Esophagus squamous epithelium (tissue), 5 donors: ENCODE results near the gene TIAM2. TPM values are rescaled to one million over a fixed set of nuclear protein-coding genes. Genes with fewer than 3 reads are reported as not detected.
"Not testable (repeated sequence)": the region's sequence is repeated elsewhere in the genome, so short reads cannot be mapped to it uniquely, and the experiment has no call there.

Source experiments
- DNase-seq: peaks from one replicate; lab custom pipeline; 2025; lab: John Stamatoyannopoulos, UW
- H3K27ac ChIP-seq, 4 donors: fragments of 200-600 bp; sonication (generic); one replicate each; pipeline ENCODE4 v1.5.1; 2016 to 2019; ENCODE audit warnings: mild to moderate bottlenecking in 1 of 4
- H3K27me3 ChIP-seq, 4 donors: fragments of 200-600 bp; sonication (generic); 1 replicate in 3 of 4; 2 replicates in 1 of 4; pipeline versions ENCODE4 v1.5.1 to v1.6.0; 2017 to 2021; ENCODE audit warnings: antibody characterized with exemption in 1 of 4
- H3K36me3 ChIP-seq, 3 donors: fragments of 200-600 bp; sonication (generic); one replicate each; pipeline ENCODE4 v1.5.1; 2016 to 2019
- H3K4me1 ChIP-seq, 3 donors: fragments of 200-600 bp; sonication (generic); one replicate each; pipeline ENCODE4 v1.5.1; 2017 to 2019
- H3K4me3 ChIP-seq, 4 donors: fragments of 200-600 bp; sonication (generic); 1 replicate in 3 of 4; 2 replicates in 1 of 4; pipeline ENCODE4 v1.5.1; 2016 to 2019; ENCODE audit warnings: mild to moderate bottlenecking in 2 of 4, moderate library complexity in 1 of 4
- H3K9me3 ChIP-seq, 3 donors: fragments of 200-600 bp; sonication (generic); one replicate each; pipeline ENCODE4 v1.5.1; 2016 to 2019
- POLR2A ChIP-seq, 4 donors: fragments of 450-650 bp; IDR thresholded peaks; one replicate each; pipeline ENCODE4 v1.6.1; 2017; ENCODE audit warnings: antibody characterized with exemption in 4 of 4, mild to moderate bottlenecking in 4 of 4, moderate library complexity in 3 of 4
- WGBS, 2 donors: methylation state at CpG; one replicate each; pipeline ENCODE4 v1.1.5; 2018; 5-methylcytosine and 5-hydroxymethylcytosine counted together
- intact Hi-C: fragments of 100-400 bp; cut with DNase I; formaldehyde crosslinking; loops from one replicate; pipeline ENCODE4 v1.15.0; 2022
- total RNA-seq, 4 donors: library from RNA; depleted of rRNA; stranded (reverse); fragments of >200 nt; gene quantifications; one replicate each; pipeline ENCODE4 v1.1.0, GENCODE V29; 2016
- TF ChIP-seq, protein P1 (sequence below), 6 experiments: fragments of 450-650 bp in 4 of 6; fragments of 200-600 bp in 2 of 6; sonication (generic) in 2 of 6; IDR thresholded peaks; one replicate each; pipeline ENCODE4 v1.5.1; 2016 to 2019; ENCODE audit warnings: antibody characterized with exemption in 6 of 6, mild to moderate bottlenecking in 4 of 6, moderate library complexity in 4 of 6
- donor health status: DM: yes; HTN: yes; CAD: no.

TIAM2 gene
- total RNA-seq, 4 donors from 2014 or later = 2.3 to 10.3 (median 5.6) TPM

DNA sequence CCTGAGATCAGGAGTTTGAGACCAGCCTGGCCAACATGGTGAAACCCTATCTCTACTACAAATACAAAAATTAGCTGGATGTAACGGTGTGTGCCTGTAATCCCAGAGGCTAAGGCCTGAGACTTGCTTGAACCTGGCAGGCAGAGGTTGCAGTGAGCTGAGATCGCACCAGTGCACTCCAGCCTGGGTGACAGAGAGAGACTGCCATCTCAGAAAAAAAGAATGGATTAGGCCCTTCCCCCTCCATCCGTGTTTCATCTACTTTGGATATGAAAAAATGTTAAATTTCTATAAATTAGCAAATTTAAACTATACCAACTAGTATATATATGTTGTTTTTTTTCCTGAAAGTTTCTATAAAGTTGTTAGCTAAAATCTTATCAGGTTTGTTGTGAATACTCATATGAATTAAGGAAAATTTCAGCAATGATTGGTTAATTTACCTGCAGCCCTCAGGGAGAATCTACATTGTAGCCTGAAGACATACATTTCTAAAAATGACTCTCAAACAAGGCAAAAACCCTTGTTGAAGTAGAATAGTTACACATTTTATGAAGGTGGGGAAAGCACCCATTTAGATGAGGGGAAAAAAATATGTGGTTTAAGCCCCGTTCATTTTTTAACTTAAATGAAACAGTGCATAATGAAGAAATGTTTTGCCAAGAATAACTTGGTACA is 120.9 kb downstream of the TIAM2 start:
- DNase-seq = no peak
- Histone ChIP-seq H3K36me3 (no peaks in the 10 kb centered on the region), H3K27me3 (no peaks in the 10 kb centered on the region), H3K27ac (no peak overlapping the region), H3K4me3 (no peak overlapping the region), H3K9me3 (no peaks in the 10 kb centered on the region), H3K4me1 (no peaks in the 10 kb centered on the region)
- intact Hi-C loops = no loop called here
- TF ChIP-seq, protein P1, sequence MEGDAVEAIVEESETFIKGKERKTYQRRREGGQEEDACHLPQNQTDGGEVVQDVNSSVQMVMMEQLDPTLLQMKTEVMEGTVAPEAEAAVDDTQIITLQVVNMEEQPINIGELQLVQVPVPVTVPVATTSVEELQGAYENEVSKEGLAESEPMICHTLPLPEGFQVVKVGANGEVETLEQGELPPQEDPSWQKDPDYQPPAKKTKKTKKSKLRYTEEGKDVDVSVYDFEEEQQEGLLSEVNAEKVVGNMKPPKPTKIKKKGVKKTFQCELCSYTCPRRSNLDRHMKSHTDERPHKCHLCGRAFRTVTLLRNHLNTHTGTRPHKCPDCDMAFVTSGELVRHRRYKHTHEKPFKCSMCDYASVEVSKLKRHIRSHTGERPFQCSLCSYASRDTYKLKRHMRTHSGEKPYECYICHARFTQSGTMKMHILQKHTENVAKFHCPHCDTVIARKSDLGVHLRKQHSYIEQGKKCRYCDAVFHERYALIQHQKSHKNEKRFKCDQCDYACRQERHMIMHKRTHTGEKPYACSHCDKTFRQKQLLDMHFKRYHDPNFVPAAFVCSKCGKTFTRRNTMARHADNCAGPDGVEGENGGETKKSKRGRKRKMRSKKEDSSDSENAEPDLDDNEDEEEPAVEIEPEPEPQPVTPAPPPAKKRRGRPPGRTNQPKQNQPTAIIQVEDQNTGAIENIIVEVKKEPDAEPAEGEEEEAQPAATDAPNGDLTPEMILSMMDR (IDR thresholded peaks at IDR 0.05) = no peak
- no peak for TF ChIP-seq POLR2A (IDR thresholded peaks at IDR 0.05)
- WGBS, 2 donors = 63 to 76% methylated on average over 4 of the region's 4 CpGs

GRCh38 chr6:155116571-155116910 is 121.4 kb downstream of the TIAM2 start:
- no peak for DNase-seq
- TF ChIP-seq, protein P1 (IDR thresholded peaks at IDR 0.05) = no peak
- TF ChIP-seq POLR2A (IDR thresholded peaks at IDR 0.05) = no peak
- no peak overlapping the region for H3K27ac ChIP-seq
- no peaks in the 10 kb centered on the region for H3K4me1 ChIP-seq
- no peaks in the 10 kb centered on the region for H3K36me3 ChIP-seq
- no peak overlapping the region for H3K4me3 ChIP-seq
- intact Hi-C loops = no loop called here
- no peaks in the 10 kb centered on the region for H3K9me3 ChIP-seq
- 77 to 85% methylated on average over 5 of the region's 5 CpGs for whole genome bisulfite sequencing, 2 donors
- H3K27me3 ChIP-seq = no peaks in the 10 kb centered on the region

DNA sequence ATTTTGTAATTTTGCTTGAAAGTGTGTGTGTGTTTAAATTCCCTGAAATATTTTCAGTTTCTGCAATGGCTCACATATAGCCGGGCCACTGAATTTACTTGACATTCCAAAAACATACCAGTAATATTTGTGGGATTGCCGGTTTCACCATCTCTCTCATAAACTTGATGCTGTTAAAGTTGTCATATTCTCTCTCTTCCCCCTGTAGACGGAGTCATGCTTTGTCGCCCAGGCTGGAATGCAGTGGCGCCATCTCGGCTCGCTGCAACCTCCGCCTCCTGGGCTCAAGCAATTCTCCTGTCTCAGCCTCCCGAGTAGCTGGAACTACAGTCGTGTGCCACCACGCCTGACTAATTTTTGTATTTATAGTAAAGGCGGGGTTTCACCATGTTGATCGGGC is 122.1 kb downstream of the TIAM2 start:
- Histone ChIP-seq H3K27ac (no peak overlapping the region), H3K36me3 (no peaks in the 10 kb centered on the region), H3K27me3 (no peaks in the 10 kb centered on the region), H3K4me1 (no peaks in the 10 kb centered on the region), H3K4me3 (no peak overlapping the region), H3K9me3 (no peaks in the 10 kb centered on the region)
- WGBS, 2 donors = 80 to 90% methylated on average over 12 to 13 of the region's 13 CpGs
- TF ChIP-seq, protein P1 (IDR thresholded peaks at IDR 0.05) = no peak
- no peak for TF ChIP-seq POLR2A (IDR thresholded peaks at IDR 0.05)
- intact Hi-C loops = no loop called here
- DNase-seq = no peak

DNA sequence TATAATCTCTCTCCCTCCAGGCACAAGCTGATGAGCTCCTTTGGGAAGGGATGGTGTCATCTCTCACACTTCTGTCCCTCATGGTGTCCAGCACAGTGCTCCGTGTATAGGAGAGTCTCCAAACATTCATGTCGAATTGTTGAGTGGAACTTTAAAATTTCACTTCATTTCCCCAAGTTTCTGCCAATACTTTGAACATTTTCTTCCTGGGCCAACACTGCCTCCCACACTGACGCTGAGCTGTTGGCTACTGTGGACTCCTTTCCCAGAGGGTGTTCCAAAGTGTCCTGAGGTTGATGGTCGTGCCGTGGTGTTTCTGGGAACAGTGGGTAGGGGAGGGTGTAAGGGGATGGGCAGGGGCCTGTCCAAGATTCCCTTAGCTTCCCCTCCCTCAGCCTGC is 122.7 kb downstream of the TIAM2 start:
- no peak for TF ChIP-seq POLR2A (IDR thresholded peaks at IDR 0.05)
- TF ChIP-seq, protein P1 (IDR thresholded peaks at IDR 0.05) = no peak
- WGBS, 2 donors = 74 to 84% methylated on average over 5 of the region's 5 CpGs
- H3K4me1 ChIP-seq = no peaks in the 10 kb centered on the region
- intact Hi-C loops = no loop called here
- no peaks in the 10 kb centered on the region for H3K9me3 ChIP-seq
- no peak for DNase-seq
- H3K27ac ChIP-seq = no peak overlapping the region
- H3K27me3 ChIP-seq = no peaks in the 10 kb centered on the region
- H3K36me3 ChIP-seq = no peaks in the 10 kb centered on the region
- no peak overlapping the region for H3K4me3 ChIP-seq

DNA sequence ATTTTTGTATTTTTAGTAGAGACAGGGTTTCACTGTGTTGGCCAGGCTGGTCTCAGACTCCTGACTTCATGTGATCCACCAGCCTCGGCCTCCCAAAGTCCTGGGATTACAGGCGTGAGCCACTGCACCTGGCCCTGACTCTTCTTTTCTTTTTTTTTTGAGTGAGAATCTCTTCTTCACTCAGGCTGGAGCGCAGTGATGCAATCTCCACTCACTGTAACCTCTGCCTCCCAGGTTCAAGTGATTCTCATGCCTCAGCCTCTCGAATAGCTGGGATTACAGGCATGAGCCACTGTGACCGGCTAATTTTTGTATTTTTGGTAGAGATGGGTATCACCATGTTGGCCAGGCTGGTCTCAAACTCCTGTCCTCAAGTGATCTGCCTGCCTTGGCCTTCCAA is 124.1 kb downstream of the TIAM2 start:
- H3K36me3 ChIP-seq, H3K27ac ChIP-seq, H3K4me1 ChIP-seq, H3K9me3 ChIP-seq, H3K4me3 ChIP-seq, intact Hi-C loops, H3K27me3 ChIP-seq, DNase-seq: not testable (repeated sequence)
- WGBS, 2 donors = 98% methylated on average over 5 of the region's 5 CpGs

GRCh38 chr6:155120034-155120433 is 124.9 kb downstream of the TIAM2 start:
- H3K9me3 ChIP-seq = no peaks in the 10 kb centered on the region
- intact Hi-C loops = no loop called here
- H3K4me1 ChIP-seq = no peaks in the 10 kb centered on the region
- no peaks in the 10 kb centered on the region for H3K36me3 ChIP-seq
- no peaks in the 10 kb centered on the region for H3K27me3 ChIP-seq
- H3K4me3 ChIP-seq = no peak overlapping the region
- TF ChIP-seq, protein P1 (IDR thresholded peaks at IDR 0.05) = no peak
- TF ChIP-seq POLR2A (IDR thresholded peaks at IDR 0.05) = no peak
- no peak for DNase-seq
- 51 to 81% methylated on average over 6 of the region's 6 CpGs for WGBS, 2 donors
- no peak overlapping the region for H3K27ac ChIP-seq
